ENCODE measurements around the gene SEMA4D.
"Not testable (repeated sequence)": the region's sequence is repeated elsewhere in the genome, so short reads cannot be mapped to it uniquely, and the experiment has no call there.

The SEMA4D gene

DNA sequence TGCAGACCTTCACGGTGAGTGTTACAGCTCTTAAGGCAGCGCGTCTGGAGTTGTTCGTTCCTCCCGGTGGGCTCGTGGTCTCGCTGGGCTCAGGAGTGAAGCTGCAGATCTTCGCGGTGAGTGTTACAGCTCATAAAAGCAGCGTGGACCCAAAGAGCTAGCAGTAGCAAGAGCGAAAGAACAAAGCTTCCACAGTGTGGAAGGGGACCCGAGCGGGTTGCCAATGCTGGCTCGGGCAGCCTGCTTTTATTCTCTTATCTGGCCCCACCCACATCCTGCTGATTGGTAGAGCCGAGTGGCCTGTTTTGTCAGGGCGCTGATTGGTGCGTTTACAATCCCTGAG, 18.3 kb downstream of the SEMA4D start:
- peak; percentile 47 for DNase-seq

GRCh38 chr9:89478821-89479668, 18.9 kb downstream of the SEMA4D start:
- DNase-seq: no peak

- DNase-seq: peak; percentile 48
Observed at GRCh38 chr9:89477811-89478630, 19.9 kb downstream of the SEMA4D start.

DNA sequence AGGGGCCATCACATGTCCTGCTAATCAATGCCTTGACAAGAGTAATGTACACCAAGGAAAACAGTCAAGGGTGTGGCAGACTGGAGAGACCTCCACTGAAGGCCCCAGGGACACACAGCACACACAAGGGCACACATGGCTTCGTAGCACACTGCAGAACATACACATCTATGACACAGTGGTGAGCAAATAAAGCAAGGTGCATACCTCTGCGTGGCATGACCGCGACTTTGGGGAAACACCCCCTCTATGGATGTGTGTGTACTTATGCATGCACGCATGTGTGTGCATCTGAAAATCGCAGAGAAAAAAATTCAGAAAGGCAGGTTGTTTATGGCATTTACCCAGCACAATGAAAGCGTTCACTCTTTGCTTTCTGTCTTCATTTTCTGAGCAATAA, 20.5 kb downstream of the SEMA4D start:
- DNase-seq: no peak

GRCh38 chr9:89476546-89476945, 21.4 kb downstream of the SEMA4D start:
- DNase-seq: no peak

DNA sequence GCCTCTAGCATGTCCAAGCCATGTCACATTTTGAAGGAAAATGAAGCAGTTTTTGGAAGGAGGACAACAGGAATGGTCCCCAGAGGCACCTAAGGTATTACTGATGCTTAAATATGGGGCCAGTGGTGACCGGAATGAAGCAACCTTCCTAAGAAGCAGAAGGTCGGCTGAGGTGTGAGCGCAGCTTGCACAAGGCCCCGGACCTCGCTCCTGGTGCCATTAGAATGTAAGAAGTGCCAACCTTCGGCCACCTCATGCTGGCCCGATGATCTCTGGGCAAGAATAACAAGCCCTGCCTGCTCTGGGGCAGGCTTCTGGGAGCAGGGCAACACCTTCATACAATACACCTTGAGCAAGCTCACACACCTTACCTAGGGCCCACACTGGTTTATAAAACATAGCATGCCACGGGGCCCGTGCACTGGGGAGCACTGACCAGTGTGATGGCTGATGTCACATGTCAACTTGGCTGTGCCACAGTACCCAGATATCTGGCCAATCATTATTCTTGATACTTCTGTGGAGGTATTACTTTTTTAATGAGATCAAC, 21.9 kb downstream of the SEMA4D start:
- DNase-seq: no peak

DNA sequence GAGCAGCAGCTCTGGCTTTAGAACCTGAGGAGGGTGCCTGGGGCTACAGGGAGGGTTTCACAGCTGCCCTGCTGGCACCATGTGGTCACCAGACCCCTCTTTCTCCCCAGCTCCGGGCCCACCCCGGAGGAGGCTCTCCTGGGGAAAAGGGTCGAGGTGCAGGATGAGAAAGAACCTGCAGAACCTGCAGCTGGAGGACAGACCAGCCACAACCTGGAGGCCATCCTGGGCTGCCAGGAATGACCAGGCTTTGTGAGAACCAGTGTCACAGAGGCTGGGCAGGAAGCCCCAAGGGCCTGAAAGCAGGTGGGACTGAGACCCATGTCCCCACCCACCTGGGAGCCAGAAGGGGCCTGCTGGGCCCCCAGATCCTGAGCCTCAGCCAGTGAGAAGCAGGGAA, 23.0 kb downstream of the SEMA4D start:
- no peak for DNase-seq

DNA sequence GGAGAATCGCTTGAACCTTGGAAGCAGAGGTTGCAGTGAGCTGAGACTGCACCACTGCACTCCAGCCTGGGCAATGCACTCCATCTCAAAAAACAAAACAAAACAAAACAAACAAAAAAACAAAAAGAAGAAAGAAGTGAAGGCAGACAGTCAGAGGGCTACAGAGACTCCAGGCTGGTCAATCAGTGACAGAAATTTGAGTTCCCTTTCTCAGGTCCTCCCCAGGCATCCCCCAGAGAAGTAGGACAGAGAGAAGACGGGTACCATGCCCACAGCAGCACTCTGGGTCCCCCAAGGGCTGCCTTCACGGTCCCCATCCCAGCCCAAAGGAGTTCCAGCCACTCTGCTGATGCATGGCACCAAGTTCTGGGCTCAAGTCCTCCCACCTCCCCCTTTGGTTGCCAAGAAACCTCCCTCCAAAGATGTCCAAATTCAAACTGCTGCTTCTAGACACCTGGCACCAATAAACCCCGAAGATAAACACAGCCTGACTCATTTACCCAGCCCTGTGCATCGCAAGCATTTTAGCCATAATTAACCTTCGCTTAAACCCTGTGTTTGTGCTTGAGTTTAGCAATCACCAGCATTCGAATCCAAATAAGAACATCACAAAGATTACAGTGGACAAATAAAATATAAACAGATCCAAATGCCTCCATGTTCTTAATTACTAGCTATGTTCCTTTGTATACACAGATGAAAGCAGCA, 24.0 kb downstream of the SEMA4D start:
- DNase-seq: no peak

GRCh38 chr9:89471796-89472320, 26.1 kb downstream of the SEMA4D start:
- DNase-seq: not testable (repeated sequence)

- no peak for DNase-seq
Observed at GRCh38 chr9:89471390-89471789, 26.5 kb downstream of the SEMA4D start.

DNA sequence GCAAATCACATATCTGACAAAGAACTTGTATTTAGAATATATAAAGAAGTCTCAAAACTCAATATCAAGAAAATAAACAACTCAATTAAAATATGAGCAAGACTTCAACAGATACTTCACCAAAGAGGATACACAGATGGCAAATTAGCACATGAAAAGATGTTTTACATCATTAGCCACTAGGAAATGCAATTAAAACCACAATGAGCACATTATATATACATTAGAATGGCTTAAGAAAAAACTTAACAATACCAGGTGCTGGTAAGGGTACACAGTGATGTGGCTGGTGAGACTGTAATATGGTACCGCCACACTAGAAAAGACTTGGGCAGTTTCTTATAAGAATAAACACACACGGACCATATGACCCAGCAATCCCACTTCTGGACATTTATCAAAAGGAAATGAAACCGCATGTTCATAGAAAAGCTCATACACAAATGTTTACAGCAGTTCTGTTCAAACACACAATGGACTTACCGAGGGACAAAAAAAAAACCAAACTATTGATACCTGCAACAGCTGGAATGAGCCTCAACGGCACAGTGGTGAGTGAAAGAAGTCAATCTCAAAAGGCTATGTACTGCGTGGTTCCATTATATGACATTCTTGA, 27.6 kb downstream of the SEMA4D start:
- DNase-seq: no peak

GRCh38 chr9:89469003-89469402, 28.9 kb downstream of the SEMA4D start:
- DNase-seq: no peak

GRCh38 chr9:89468281-89468960, 29.5 kb downstream of the SEMA4D start:
- DNase-seq: no peak

DNA sequence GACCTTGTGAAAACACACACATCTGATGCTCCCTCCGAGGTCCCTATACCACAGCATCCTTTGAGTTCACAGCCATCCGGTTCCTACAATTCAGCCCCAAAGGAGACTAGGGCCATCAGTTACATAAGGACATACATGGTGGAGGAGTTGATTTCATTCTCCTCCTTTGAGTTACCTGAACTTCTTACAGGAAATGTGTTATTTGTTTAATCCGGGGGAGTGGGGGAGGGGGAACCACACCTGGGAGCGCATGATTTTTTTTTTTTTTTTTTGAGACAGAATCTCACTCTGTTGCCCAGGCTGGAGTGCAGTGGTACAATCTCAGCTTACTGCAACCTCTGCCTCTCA, 30.7 kb downstream of the SEMA4D start:
- DNase-seq: no peak

GRCh38 chr9:89466451-89467277, 31.2 kb downstream of the SEMA4D start:
- DNase-seq: no peak

- DNase-seq: no peak
Observed at GRCh38 chr9:89465726-89466308, 32.1 kb downstream of the SEMA4D start.

DNA sequence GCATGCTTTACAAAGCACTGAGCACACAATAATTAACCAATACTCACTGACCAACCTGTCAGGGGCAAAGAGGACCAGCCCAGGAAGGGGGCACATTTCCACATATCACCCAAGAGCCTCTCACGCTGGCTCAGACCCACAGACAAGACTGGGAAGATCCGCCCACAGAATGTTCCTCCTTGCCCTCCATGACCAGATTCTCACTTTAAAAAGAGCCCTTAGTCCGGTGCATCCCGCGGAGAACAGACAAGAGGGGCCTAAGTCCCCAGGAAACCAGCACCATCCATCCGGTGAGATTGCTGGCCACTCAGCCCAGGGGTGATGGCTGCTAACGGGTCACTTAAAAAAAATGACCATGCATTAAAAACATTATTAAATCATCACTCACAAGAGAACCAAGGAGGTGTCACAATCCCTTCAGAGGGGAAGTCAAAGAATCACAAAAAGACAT, 32.9 kb downstream of the SEMA4D start:
- no peak for DNase-seq

DNA sequence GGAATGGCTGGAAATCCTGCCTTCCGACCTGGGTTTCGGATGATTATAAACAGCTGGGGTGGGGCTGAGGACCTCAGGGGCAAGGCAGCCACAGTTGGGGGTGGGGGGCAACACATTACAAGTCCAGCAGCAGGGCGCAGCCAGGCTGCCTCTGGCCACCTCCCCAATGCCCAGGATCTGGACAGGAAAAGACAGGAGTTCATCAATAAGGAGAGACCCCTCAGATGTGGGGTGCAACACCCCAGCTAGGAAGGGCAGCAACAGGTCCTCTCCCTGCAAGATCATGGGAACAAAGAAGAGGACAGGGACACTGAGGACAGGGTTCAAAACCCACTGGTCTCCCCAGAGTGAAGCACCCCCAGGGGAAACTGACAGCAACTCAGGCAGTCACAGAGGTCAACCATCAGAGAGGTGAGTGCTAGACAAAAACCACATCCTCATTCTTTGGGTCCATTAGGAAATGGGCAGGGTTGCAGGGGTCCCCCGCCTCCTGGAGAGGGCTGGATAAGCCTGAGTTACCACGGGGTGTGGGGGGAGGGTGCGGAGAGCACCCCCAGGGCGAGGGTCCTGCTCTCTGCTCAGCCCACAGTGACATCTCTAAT, 33.5 kb downstream of the SEMA4D start:
- no peak for DNase-seq

DNA sequence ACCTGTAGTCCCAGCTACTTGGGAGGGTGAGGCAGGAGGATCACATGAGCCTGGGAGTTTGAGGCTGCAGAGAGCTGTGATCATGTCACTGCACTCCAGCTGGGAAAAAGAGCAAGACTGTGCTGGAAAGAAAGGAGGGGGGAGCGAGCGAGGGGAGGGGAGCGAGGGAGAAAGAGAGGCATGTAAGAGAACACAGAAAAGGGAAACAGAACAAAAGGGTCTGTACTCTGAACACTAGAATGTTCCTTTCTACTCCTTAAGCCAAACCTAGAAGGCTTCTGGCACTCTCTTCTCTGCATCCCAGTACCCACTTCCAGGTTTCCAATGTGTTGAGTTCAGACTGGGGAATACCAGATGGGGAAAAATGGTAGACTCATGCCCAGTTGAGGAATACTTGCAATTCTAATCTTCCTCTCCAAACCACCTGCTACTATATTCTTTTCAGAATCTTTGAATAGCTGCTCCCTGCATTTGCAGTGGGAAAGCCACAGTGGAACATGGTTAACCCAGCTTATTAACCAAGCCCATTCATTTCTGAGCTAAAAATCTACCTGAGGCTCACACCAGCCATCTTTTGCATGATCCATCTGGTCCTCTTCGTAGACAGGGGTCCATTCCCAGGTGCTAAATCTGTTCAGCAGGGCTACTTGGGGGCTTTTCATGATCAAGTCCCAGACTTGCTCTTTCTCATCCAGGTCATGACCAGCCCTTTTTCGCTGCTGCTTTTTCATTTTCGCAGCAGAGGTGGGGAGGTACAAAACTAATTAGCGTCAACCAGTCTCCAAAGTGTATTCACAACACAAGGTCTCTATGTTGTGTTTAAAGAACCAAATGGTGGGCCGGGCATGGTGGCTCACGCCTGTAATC, 34.9 kb downstream of the SEMA4D start:
- DNase-seq: no peak
